ENCODE results near the gene BRICD5. TPM values are rescaled to one million over a fixed set of nuclear protein-coding genes. Genes with fewer than 3 reads are reported as not detected.

Gene BRICD5
- total RNA-seq, 2 experiments from 2014 or later: 6.6 to 6.9 TPM

- H3K27ac Mint-ChIP-seq: no peak overlapping the region
- H3K36me3 Mint-ChIP-seq (ENCODE audit: low read depth): peaks cover 30% of the 10 kb centered on the region
- peaks cover 2% of the 10 kb centered on the region for H3K4me1 Mint-ChIP-seq (ENCODE audit: low read depth)
- TF ChIP-seq, protein P1, sequence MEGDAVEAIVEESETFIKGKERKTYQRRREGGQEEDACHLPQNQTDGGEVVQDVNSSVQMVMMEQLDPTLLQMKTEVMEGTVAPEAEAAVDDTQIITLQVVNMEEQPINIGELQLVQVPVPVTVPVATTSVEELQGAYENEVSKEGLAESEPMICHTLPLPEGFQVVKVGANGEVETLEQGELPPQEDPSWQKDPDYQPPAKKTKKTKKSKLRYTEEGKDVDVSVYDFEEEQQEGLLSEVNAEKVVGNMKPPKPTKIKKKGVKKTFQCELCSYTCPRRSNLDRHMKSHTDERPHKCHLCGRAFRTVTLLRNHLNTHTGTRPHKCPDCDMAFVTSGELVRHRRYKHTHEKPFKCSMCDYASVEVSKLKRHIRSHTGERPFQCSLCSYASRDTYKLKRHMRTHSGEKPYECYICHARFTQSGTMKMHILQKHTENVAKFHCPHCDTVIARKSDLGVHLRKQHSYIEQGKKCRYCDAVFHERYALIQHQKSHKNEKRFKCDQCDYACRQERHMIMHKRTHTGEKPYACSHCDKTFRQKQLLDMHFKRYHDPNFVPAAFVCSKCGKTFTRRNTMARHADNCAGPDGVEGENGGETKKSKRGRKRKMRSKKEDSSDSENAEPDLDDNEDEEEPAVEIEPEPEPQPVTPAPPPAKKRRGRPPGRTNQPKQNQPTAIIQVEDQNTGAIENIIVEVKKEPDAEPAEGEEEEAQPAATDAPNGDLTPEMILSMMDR (IDR thresholded peaks at IDR 0.05): no peak
- intact Hi-C loops (cut with micrococcal nuclease): no loop called here
- no peaks in the 10 kb centered on the region for H3K27me3 Mint-ChIP-seq
- ChIA-PET CTCF (no interaction called here), POLR2A (interaction anchor here (0.8 to 3.4 kb wide), 3 partner anchors 17 to 21 kb away, joined by 3 to 19 read pairs (median 5); partner anchors contain the start of gene ECI1)
- DNase-seq (no peak), ATAC-seq (no peak)
- no peak overlapping the region for H3K4me3 Mint-ChIP-seq
- no peaks in the 10 kb centered on the region for H3K9me3 Mint-ChIP-seq
Observed at GRCh38 chr16:2232094-2232990, 21.7 kb upstream of the BRICD5 start.

GRCh38 chr16:2231016-2231931 is 20.6 kb upstream of the BRICD5 start:
- Mint-ChIP-seq H3K9me3 (no peaks in the 10 kb centered on the region), H3K36me3 (ENCODE audit: low read depth) (peaks cover 30% of the 10 kb centered on the region), H3K4me3 (no peak overlapping the region), H3K27me3 (no peaks in the 10 kb centered on the region), H3K27ac (no peak overlapping the region), H3K4me1 (ENCODE audit: low read depth) (peaks cover 2% of the 10 kb centered on the region)
- no peak for ATAC-seq
- intact Hi-C loops (cut with micrococcal nuclease): no loop called here
- ChIA-PET CTCF (no interaction called here), POLR2A (interaction anchor here (1.2 to 3.4 kb wide), 3 partner anchors 20 to 76 kb away, joined by 4 to 19 read pairs (median 4); partner anchors contain the start of genes BRICD5, ECI1 and TRAF7)
- TF ChIP-seq, protein P1 (IDR thresholded peaks at IDR 0.05): no peak
- DNase-seq: no peak

DNA sequence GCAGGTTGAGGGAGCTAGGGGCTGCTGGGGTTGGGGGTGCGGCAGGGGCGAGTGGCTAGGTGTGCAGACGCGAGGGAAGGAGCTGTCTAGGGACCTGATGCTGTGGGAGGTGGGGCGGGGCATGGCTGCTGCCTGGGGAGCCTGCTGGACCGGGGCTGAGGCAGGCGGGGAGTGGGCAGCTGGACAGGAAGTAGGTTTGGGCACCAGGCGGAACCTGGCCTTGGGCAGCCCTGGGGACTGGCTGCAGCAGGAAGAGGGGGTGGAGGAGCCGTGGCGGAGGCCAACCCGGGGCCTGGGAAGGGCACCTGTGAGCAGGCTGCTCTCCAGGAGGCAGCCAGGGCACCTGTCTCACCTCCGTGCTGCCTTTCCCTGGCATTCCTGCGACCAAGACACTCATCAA is 19.7 kb upstream of the BRICD5 start:
- no peak overlapping the region for H3K27ac Mint-ChIP-seq
- intact Hi-C loops (cut with micrococcal nuclease): no loop called here
- H3K4me3 Mint-ChIP-seq: no peak overlapping the region
- ChIA-PET CTCF (no interaction called here), POLR2A (interaction anchor here (1.2 to 3.4 kb wide), 4 partner anchors 20 to 75 kb away, joined by 4 to 19 read pairs (median 4); partner anchors contain the start of genes BRICD5, ECI1 and TRAF7)
- peaks cover 31% of the 10 kb centered on the region for H3K36me3 Mint-ChIP-seq (ENCODE audit: low read depth)
- TF ChIP-seq, protein P1 (IDR thresholded peaks at IDR 0.05): no peak
- no peaks in the 10 kb centered on the region for H3K9me3 Mint-ChIP-seq
- DNase-seq (no peak), ATAC-seq (no peak)
- H3K4me1 Mint-ChIP-seq (ENCODE audit: low read depth): peaks cover 5% of the 10 kb centered on the region
- no peaks in the 10 kb centered on the region for H3K27me3 Mint-ChIP-seq

DNA sequence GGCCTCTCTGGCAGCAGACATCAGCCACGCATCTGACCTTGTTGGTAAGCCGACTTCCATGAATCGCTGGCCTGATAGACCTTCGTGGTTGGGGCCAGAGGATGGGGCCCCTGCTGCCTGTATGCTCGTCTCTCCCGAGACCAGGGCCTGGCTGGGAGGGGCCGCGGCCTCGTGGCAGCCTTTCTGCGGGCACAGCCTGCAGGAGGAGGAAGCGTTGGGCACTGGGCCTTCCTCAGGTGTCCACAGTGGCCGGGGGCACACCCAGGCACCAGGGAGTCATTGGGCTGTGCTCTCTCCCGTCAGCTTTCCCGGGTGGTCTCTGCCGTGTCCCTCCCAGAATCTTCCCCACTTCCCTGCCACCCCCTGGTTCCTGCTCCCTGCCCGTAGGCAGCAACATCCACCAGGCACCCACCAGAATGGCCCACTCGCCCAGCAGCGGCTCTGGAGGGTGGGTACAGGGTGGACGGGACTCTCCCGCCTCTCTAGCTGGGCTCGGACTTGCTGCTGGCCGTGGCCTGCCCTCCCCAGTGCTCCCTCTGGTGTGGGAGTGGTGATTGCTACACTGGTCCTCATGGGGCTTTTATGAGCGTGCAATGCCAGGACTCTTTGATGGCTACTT is 19.1 kb upstream of the BRICD5 start:
- ChIA-PET CTCF (no interaction called here), POLR2A (interaction anchor here (1.2 to 3.4 kb wide), 4 partner anchors 19 to 75 kb away, joined by 4 to 19 read pairs (median 4); partner anchors contain the start of genes BRICD5, ECI1 and TRAF7)
- Mint-ChIP-seq H3K27ac (no peak overlapping the region), H3K4me1 (ENCODE audit: low read depth) (peaks cover 5% of the 10 kb centered on the region), H3K36me3 (ENCODE audit: low read depth) (peaks cover 25% of the 10 kb centered on the region), H3K27me3 (no peaks in the 10 kb centered on the region), H3K4me3 (no peak overlapping the region), H3K9me3 (no peaks in the 10 kb centered on the region)
- TF ChIP-seq, protein P1 (IDR thresholded peaks at IDR 0.05): no peak
- ATAC-seq (no peak), DNase-seq (no peak)
- intact Hi-C loops (cut with micrococcal nuclease): no loop called here
